GM10266 (cell line): ENCODE data around the gene L2HGDH.
A peak's percentile ranks its signal among the peaks of the same experiment; 100 is the strongest.

Experiments
- DNase-seq: peaks from one replicate; pipeline ENCODE4 v3.0.0; 2012; ENCODE audit errors: extremely low spot score
- CTCF ChIP-seq: IDR thresholded peaks from 2 replicates; pipeline ENCODE4 v1.5.1; 2012; ENCODE audit warnings: mild to moderate bottlenecking, low read depth; ENCODE audit not compliant: control insufficient read depth, insufficient read depth; ENCODE audit errors: missing control alignments

L2HGDH gene

GRCh38 chr14:50345846-50346422 lies 33.9 kb upstream of the L2HGDH start:
- no peak for TF ChIP-seq CTCF
- no peak for DNase-seq

GRCh38 chr14:50344876-50345563 lies 33.0 kb upstream of the L2HGDH start:
- no peak for TF ChIP-seq CTCF
- DNase-seq = no peak

- DNase-seq = peak; percentile 59
- TF ChIP-seq CTCF = no peak
Measured at GRCh38 chr14:50344116-50344775, 32.2 kb upstream of the L2HGDH start.

- no peak for TF ChIP-seq CTCF
- DNase-seq = no peak
Measured at GRCh38 chr14:50343434-50343833, 31.4 kb upstream of the L2HGDH start.

GRCh38 chr14:50342221-50343078 lies 30.4 kb upstream of the L2HGDH start:
- DNase-seq = peak; percentile 74
- TF ChIP-seq CTCF = peak; percentile 75

GRCh38 chr14:50340963-50341362 lies 28.9 kb upstream of the L2HGDH start:
- DNase-seq = no peak
- TF ChIP-seq CTCF = peak; percentile 13
